Measurements from ENCODE around the gene PEPD. TPM values are rescaled to one million over a fixed set of nuclear protein-coding genes. Genes with fewer than 3 reads are reported as not detected.

The PEPD gene
- total and polyA plus RNA-seq, 10 of the 15 experiments (the other 5 are each of a cell fraction or from before 2014, with no cell fraction given), result 1.4 to 52.0 (median 20.2) TPM

DNA sequence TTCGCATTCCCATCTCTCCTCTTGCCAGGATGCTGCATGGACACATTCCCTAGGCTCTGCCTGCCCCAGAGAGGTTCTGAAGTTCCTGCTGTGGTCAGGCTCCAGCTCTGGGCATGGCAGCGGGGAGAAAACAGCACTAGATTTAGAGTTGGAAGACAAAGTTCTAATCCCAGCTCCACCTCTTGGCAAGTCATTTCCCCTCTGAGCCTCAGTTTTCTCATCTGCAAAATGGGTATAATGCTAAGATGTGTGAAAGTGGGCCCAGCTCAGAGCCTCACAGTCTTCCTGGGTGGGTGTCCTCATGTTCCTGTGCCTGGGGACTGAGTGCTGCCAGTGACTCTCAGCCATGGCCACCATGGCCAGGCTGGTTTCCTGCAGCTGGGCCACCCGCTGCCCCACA lies 9.6 kb downstream of the PEPD start:
- RAD21 ChIA-PET (ENCODE audit: unreplicated experiment), result no interaction called here
- SMC1A ChIA-PET (ENCODE audit: uncharacterized antibody, unreplicated experiment), result no interaction called here
- Histone ChIP-seq H3K36me3 (ENCODE audit: control insufficient read depth in 2 of 2, insufficient read depth in 2 of 2, low read length in 1 of 2) (no peaks in the 10 kb centered on the region; a peak in 1 of 4 replicates), H3K79me2 (ENCODE audit: control insufficient read depth, insufficient read depth, low read length) (no peaks in the 10 kb centered on the region), H3K4me3 (no peak overlapping the region), H3K27me3 (replicated peaks in 1 of 2; ENCODE audit: control insufficient read depth in 2 of 2, insufficient read depth in 2 of 2, low read length in 1 of 2) (no peaks in the 10 kb centered on the region), H2AFZ (ENCODE audit: control insufficient read depth, low read depth, low read length) (no peak overlapping the region), H3K9ac (ENCODE audit: control insufficient read depth, insufficient read depth, low read length) (no peak overlapping the region), H3K9me3 (replicated peaks; ENCODE audit: control insufficient read depth, insufficient read depth, low read length) (no peaks in the 10 kb centered on the region), H4K20me1 (ENCODE audit: control insufficient read depth, insufficient read depth) (no peaks in the 10 kb centered on the region), H3K4me1 (ENCODE audit: control insufficient read depth, insufficient read depth, low read length) (no peaks in the 10 kb centered on the region), H3K27ac (ENCODE audit: control insufficient read depth, insufficient read depth) (no peak overlapping the region), H3K4me2 (ENCODE audit: control insufficient read depth, insufficient read depth) (no peak overlapping the region)
- intact Hi-C loops (cut with micrococcal nuclease; ENCODE audit: unreplicated experiment), result no loop called here
- DNase-seq (ENCODE audit: low read depth, low spot score) (no peak), ATAC-seq (no peak), FAIRE-seq (no peak)
- in situ Hi-C loops (cut with MboI), result no loop called here
- BruUV-seq (replicated peaks), result no TSS peak
- TF ChIP-seq RUNX3 (IDR thresholded peaks at IDR 0.05; ENCODE audit: low read length), result no peak
- no peak for TF ChIP-seq STAT1 (conservative IDR thresholded peaks at IDR 0.05)
- no peak for TF ChIP-seq NBN (IDR thresholded peaks at IDR 0.05)
- 95% methylated on average over 3 of the region's 3 CpGs for WGBS (ENCODE audit: insufficient coverage, insufficient replicate concordance, low lambda C conversion rate, missing lambda C conversion rate)
- CTCF ChIA-PET, result no interaction called here
- POLR2A ChIA-PET, result no interaction called here

DNA sequence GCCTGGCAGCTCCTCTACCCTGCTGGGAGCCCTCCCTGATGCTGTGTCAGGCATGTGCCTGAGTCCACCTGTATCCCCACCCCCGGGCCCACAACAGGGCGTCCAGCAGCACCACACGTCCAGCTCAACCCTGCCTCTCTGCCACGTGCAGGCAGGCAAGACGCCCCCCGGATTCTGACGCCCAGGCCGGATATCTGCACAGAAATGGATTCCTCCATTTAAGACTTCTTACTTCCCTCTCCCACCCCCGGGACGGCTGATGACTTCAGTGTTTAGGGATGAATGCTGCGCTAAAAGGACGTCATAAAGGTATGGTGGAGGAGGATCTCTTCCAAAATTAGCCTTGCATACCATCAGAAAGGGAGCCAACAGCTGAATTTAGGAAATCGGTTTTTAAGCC lies 10.2 kb downstream of the PEPD start:
- TF ChIP-seq SMARCA5 (IDR thresholded peaks at IDR 0.05) (no peak), RAD21 (IDR thresholded peaks at IDR 0.05; ENCODE audit: insufficient read depth, low read depth, low read length) (no peak), HDAC6 (IDR thresholded peaks at IDR 0.05; ENCODE audit: unreplicated experiment) (no peak), IRF4 (IDR thresholded peaks at IDR 0.05; ENCODE audit: low read depth, low read length) (no peak), KDM1A (IDR thresholded peaks at IDR 0.05; ENCODE audit: borderline replicate concordance) (no peak), ZNF384 (IDR thresholded peaks at IDR 0.05; ENCODE audit: borderline replicate concordance, low read depth, low read length) (no peak), POLR2AphosphoS2 (IDR thresholded peaks at IDR 0.05; ENCODE audit: low read depth, low read length) (no peak), SUPT20H (IDR thresholded peaks at IDR 0.05; ENCODE audit: borderline replicate concordance, control insufficient read depth, low read depth, low read length) (no peak), ZNF274 (IDR thresholded peaks at IDR 0.05; ENCODE audit: insufficient read depth, insufficient read length) (no peak), BRCA1 (IDR thresholded peaks at IDR 0.05; ENCODE audit: low read depth, low read length) (no peak), SUZ12 (IDR thresholded peaks at IDR 0.05; ENCODE audit: unreplicated experiment) (no peak), FOS (IDR thresholded peaks at IDR 0.05; ENCODE audit: borderline replicate concordance, extremely low read depth, insufficient read length) (no peak), KLF5 (IDR thresholded peaks at IDR 0.05; ENCODE audit: partially characterized antibody) (no peak), NR2F1 (conservative IDR thresholded peaks at IDR 0.05) (no peak), DPF2 (IDR thresholded peaks at IDR 0.05) (no peak), MYC (IDR thresholded peaks at IDR 0.05; ENCODE audit: insufficient read depth, insufficient read length, insufficient replicate concordance, low read length, severe bottlenecking) (no peak), BMI1 (IDR thresholded peaks at IDR 0.05; ENCODE audit: borderline replicate concordance) (no peak)
- TF ChIP-seq, protein P1, sequence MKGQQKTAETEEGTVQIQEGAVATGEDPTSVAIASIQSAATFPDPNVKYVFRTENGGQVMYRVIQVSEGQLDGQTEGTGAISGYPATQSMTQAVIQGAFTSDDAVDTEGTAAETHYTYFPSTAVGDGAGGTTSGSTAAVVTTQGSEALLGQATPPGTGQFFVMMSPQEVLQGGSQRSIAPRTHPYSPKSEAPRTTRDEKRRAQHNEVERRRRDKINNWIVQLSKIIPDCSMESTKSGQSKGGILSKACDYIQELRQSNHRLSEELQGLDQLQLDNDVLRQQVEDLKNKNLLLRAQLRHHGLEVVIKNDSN (IDR thresholded peaks at IDR 0.05; ENCODE audit: borderline replicate concordance, extremely low read length, insufficient read depth, low read depth, low read length), result no peak
- no peaks in the 10 kb centered on the region; a peak in 1 of 4 replicates for H3K36me3 ChIP-seq (ENCODE audit: control insufficient read depth in 2 of 2, insufficient read depth in 2 of 2, low read length in 1 of 2)
- no peaks in the 10 kb centered on the region for H4K20me1 ChIP-seq (ENCODE audit: control insufficient read depth, insufficient read depth)
- no peak overlapping the region for H3K9ac ChIP-seq (ENCODE audit: control insufficient read depth, insufficient read depth, low read length)
- intact Hi-C loops (cut with micrococcal nuclease; ENCODE audit: unreplicated experiment) (no loop called here), in situ Hi-C loops (cut with MboI) (no loop called here)
- no peak overlapping the region for H3K4me3 ChIP-seq
- POLR2A ChIA-PET, result no interaction called here
- RAD21 ChIA-PET (ENCODE audit: unreplicated experiment), result no interaction called here
- ATAC-seq (no peak), DNase-seq (ENCODE audit: low read depth, low spot score) (no peak), FAIRE-seq (no peak)
- no peak overlapping the region for H3K4me2 ChIP-seq (ENCODE audit: control insufficient read depth, insufficient read depth)
- no peak overlapping the region for H3K27ac ChIP-seq (ENCODE audit: control insufficient read depth, insufficient read depth)
- no TSS peak for BruUV-seq (replicated peaks)
- no peaks in the 10 kb centered on the region for H3K4me1 ChIP-seq (ENCODE audit: control insufficient read depth, insufficient read depth, low read length)
- CTCF ChIA-PET, result no interaction called here
- no peaks in the 10 kb centered on the region for H3K9me3 ChIP-seq (replicated peaks; ENCODE audit: control insufficient read depth, insufficient read depth, low read length)
- 80% methylated on average over 13 of the region's 13 CpGs for WGBS (ENCODE audit: insufficient coverage, insufficient replicate concordance, low lambda C conversion rate, missing lambda C conversion rate)
- H3K79me2 ChIP-seq (ENCODE audit: control insufficient read depth, insufficient read depth, low read length), result no peaks in the 10 kb centered on the region
- SMC1A ChIA-PET (ENCODE audit: uncharacterized antibody, unreplicated experiment), result no interaction called here
- no peaks in the 10 kb centered on the region for H3K27me3 ChIP-seq (replicated peaks in 1 of 2; ENCODE audit: control insufficient read depth in 2 of 2, insufficient read depth in 2 of 2, low read length in 1 of 2)
- H2AFZ ChIP-seq (ENCODE audit: control insufficient read depth, low read depth, low read length), result no peak overlapping the region
